ENCODE measurements around the gene RNF168. TPM values are rescaled to one million over a fixed set of nuclear protein-coding genes. Genes with fewer than 3 reads are reported as not detected.
A peak's percentile ranks its signal among the peaks of the same experiment; 100 is the strongest.

The RNF168 gene
- total RNA-seq, 1 experiment from 2014 or later, result 27.0 TPM

DNA sequence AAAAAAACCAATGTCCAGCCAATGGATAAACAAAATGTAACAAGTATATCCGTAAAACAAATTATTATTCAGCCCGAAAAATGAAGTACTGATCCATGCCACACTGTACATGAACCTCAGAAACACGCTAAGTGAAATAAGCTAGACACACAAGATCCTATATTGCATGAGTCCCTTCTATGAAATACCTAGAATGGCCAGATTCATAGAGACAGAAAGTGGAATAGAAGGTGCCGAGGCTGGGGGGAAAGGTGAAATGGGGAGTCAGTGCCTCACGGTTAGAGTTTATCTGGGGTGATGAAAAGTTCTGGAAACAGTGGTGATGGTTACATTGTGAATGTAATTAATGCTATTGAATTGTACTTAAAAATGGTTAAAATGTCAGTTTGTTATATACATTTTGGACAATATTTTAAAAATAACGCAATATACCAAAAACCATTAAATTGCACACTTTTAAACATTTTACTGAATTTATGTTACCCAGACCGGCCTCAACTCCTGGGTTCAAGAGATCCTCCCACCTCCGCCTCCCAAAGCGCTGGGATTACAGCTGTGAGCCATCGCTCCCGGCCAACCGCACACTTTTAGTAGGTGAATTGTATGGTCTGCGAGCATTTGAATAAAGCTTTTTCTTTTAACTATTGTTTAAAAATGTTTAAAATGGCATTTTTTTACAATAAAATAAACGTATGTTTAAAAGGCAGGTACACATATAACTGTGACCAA lies 2.1 kb downstream of the RNF168 start:
- peaks cover 20% of the 10 kb centered on the region for H3K4me1 Mint-ChIP-seq (ENCODE audit: insufficient read depth, unreplicated experiment)
- intact Hi-C loops (cut with micrococcal nuclease), result loop anchor here (2.0 to 5.0 kb wide), 4 partner anchors 69 to 249 kb away; partner anchors contain the start of genes DYNLT2B, TM4SF19 and UBXN7
- H3K4me3 Mint-ChIP-seq (ENCODE audit: unreplicated experiment), result peak overlapping the region; percentile 99
- POLR2A ChIA-PET, result interaction anchor here (0.5 to 4.4 kb wide), 18 partner anchors 12 to 248 kb away, joined by 3 to 41 read pairs (median 4); partner anchors contain the start of genes DYNLT2B, FBXO45, PAK2 and PCYT1A
- no TSS peak for BruUV-seq (replicated peaks)
- DNase-seq (ENCODE audit: unreplicated experiment), result peak; percentile 42
- H3K27ac Mint-ChIP-seq (ENCODE audit: low read depth, unreplicated experiment), result peak overlapping the region; percentile 75
- CTCF ChIA-PET, result interaction anchor here (0.6 to 0.7 kb wide), 2 partner anchors 184 to 247 kb away, joined by 3 to 4 read pairs; no protein-coding TSS in a partner anchor
- peaks cover 4% of the 10 kb centered on the region for H3K36me3 Mint-ChIP-seq (ENCODE audit: insufficient read depth, unreplicated experiment)
- no peak for TF ChIP-seq CTCF (IDR thresholded peaks at IDR 0.05; ENCODE audit: unreplicated experiment)
- no peaks in the 10 kb centered on the region for H3K9me3 Mint-ChIP-seq (ENCODE audit: unreplicated experiment)
- no peaks in the 10 kb centered on the region for H3K27me3 Mint-ChIP-seq (ENCODE audit: insufficient read depth, unreplicated experiment)

GRCh38 chr3:196499807-196500524 lies 3.6 kb downstream of the RNF168 start:
- Mint-ChIP-seq H3K9me3 (ENCODE audit: unreplicated experiment) (no peaks in the 10 kb centered on the region), H3K4me3 (ENCODE audit: unreplicated experiment) (peak overlapping the region; percentile 99), H3K4me1 (ENCODE audit: insufficient read depth, unreplicated experiment) (peaks cover 31% of the 10 kb centered on the region), H3K27ac (ENCODE audit: low read depth, unreplicated experiment) (peak overlapping the region; percentile 75), H3K27me3 (ENCODE audit: insufficient read depth, unreplicated experiment) (no peaks in the 10 kb centered on the region), H3K36me3 (ENCODE audit: insufficient read depth, unreplicated experiment) (peaks cover 10% of the 10 kb centered on the region)
- DNase-seq (ENCODE audit: unreplicated experiment), result peak; percentile 31
- ChIA-PET CTCF (interaction anchor here (0.5 kb wide), 1 partner anchor 72 kb away, joined by 4 read pairs; no protein-coding TSS in a partner anchor), POLR2A (interaction anchor here (0.7 to 4.4 kb wide), 9 partner anchors 10 to 182 kb away, joined by 3 to 41 read pairs (median 4); partner anchors contain the start of genes DYNLT2B, FBXO45, TM4SF19 and UBXN7)
- no TSS peak for BruUV-seq (replicated peaks)
- no peak for TF ChIP-seq CTCF (IDR thresholded peaks at IDR 0.05; ENCODE audit: unreplicated experiment)
- intact Hi-C loops (cut with micrococcal nuclease), result loop anchor here (2.0 to 5.0 kb wide), 4 partner anchors 67 to 248 kb away; partner anchors contain the start of genes DYNLT2B, TM4SF19 and UBXN7

GRCh38 chr3:196499061-196499460 lies 4.5 kb downstream of the RNF168 start:
- Mint-ChIP-seq H3K9me3 (ENCODE audit: unreplicated experiment) (no peaks in the 10 kb centered on the region), H3K27me3 (ENCODE audit: insufficient read depth, unreplicated experiment) (no peaks in the 10 kb centered on the region), H3K36me3 (ENCODE audit: insufficient read depth, unreplicated experiment) (peaks cover 10% of the 10 kb centered on the region), H3K4me3 (ENCODE audit: unreplicated experiment) (peak overlapping the region; percentile 99), H3K27ac (ENCODE audit: low read depth, unreplicated experiment) (peak overlapping the region; percentile 75), H3K4me1 (ENCODE audit: insufficient read depth, unreplicated experiment) (peaks cover 33% of the 10 kb centered on the region)
- ChIA-PET CTCF (interaction anchor here (0.5 to 0.7 kb wide), 2 partner anchors 71 to 298 kb away, joined by 3 to 4 read pairs; no protein-coding TSS in a partner anchor), POLR2A (interaction anchor here (0.6 to 1.4 kb wide), 4 partner anchors 15 to 240 kb away, joined by 3 to 9 read pairs (median 3); partner anchors contain the start of genes DYNLT2B, PAK2 and UBXN7)
- peak; percentile 71 for DNase-seq (ENCODE audit: unreplicated experiment)
- TF ChIP-seq CTCF (IDR thresholded peaks at IDR 0.05; ENCODE audit: unreplicated experiment), result no peak
- intact Hi-C loops (cut with micrococcal nuclease), result no loop called here
- BruUV-seq (replicated peaks), result no TSS peak

- peak overlapping the region; percentile 75 for H3K27ac Mint-ChIP-seq (ENCODE audit: low read depth, unreplicated experiment)
- DNase-seq (ENCODE audit: unreplicated experiment), result no peak
- no peaks in the 10 kb centered on the region for H3K27me3 Mint-ChIP-seq (ENCODE audit: insufficient read depth, unreplicated experiment)
- BruUV-seq (replicated peaks), result no TSS peak
- ChIA-PET POLR2A (no interaction called here), CTCF (interaction anchor here (1.6 kb wide), 1 partner anchor 11 kb away, joined by 5 read pairs; no protein-coding TSS in a partner anchor)
- peaks cover 10% of the 10 kb centered on the region for H3K36me3 Mint-ChIP-seq (ENCODE audit: insufficient read depth, unreplicated experiment)
- no peak for TF ChIP-seq CTCF (IDR thresholded peaks at IDR 0.05; ENCODE audit: unreplicated experiment)
- intact Hi-C loops (cut with micrococcal nuclease), result no loop called here
- no peaks in the 10 kb centered on the region for H3K9me3 Mint-ChIP-seq (ENCODE audit: unreplicated experiment)
- no peak overlapping the region for H3K4me3 Mint-ChIP-seq (ENCODE audit: unreplicated experiment)
- peaks cover 33% of the 10 kb centered on the region for H3K4me1 Mint-ChIP-seq (ENCODE audit: insufficient read depth, unreplicated experiment)
Measured at GRCh38 chr3:196498297-196498696, 5.3 kb downstream of the RNF168 start.
